Measurements from ENCODE around the gene BEX4. TPM values are rescaled to one million over a fixed set of nuclear protein-coding genes. Genes with fewer than 3 reads are reported as not detected.
"Not testable (repeated sequence)": the region's sequence is repeated elsewhere in the genome, so short reads cannot be mapped to it uniquely, and the experiment has no call there.

The BEX4 gene
- total RNA-seq, 2 experiments from 2014 or later: 23.3 to 25.6 TPM

GRCh38 chrX:103212749-103213457, 2.0 kb upstream of the BEX4 start:
- H3K27me3 Mint-ChIP-seq: peaks cover 5% of the 10 kb centered on the region
- H3K4me1 Mint-ChIP-seq: peaks cover 9% of the 10 kb centered on the region
- H3K27ac Mint-ChIP-seq: no peak overlapping the region
- H3K9me3 Mint-ChIP-seq: no peaks in the 10 kb centered on the region
- no peaks in the 10 kb centered on the region for H3K36me3 Mint-ChIP-seq
- POLR2A ChIA-PET: no interaction called here
- DNase-seq (no peak), ATAC-seq (ENCODE audit: low read depth) (no peak)
- no peak overlapping the region for H3K4me3 Mint-ChIP-seq

GRCh38 chrX:103215425-103215991, 600 bp downstream of the BEX4 start:
- Mint-ChIP-seq H3K36me3 (no peaks in the 10 kb centered on the region), H3K4me3 (peak overlapping the region; percentile 85), H3K9me3 (no peaks in the 10 kb centered on the region), H3K27ac (peak overlapping the region; percentile 81), H3K27me3 (no peaks in the 10 kb centered on the region), H3K4me1 (peaks cover 9% of the 10 kb centered on the region)
- ATAC-seq (ENCODE audit: low read depth): peak; percentile 44
- no peak for DNase-seq
- POLR2A ChIA-PET: interaction anchor here (1.6 kb wide), 1 partner anchor 40 kb away, joined by 4 read pairs; the partner anchor contains the start of gene TCEAL8

GRCh38 chrX:103220511-103221323, 5.8 kb downstream of the BEX4 start:
- Mint-ChIP-seq H3K4me1 (peaks cover 5% of the 10 kb centered on the region), H3K36me3 (no peaks in the 10 kb centered on the region), H3K4me3 (no peak overlapping the region), H3K27me3 (peaks cover 21% of the 10 kb centered on the region), H3K27ac (no peak overlapping the region), H3K9me3 (no peaks in the 10 kb centered on the region)
- ATAC-seq (ENCODE audit: low read depth): no peak
- DNase-seq: no peak
- POLR2A ChIA-PET: no interaction called here

GRCh38 chrX:103225918-103226317, 11.0 kb downstream of the BEX4 start:
- ATAC-seq (ENCODE audit: low read depth); H3K4me3 Mint-ChIP-seq; POLR2A ChIA-PET; H3K36me3 Mint-ChIP-seq; H3K9me3 Mint-ChIP-seq; H3K27ac Mint-ChIP-seq; H3K4me1 Mint-ChIP-seq; DNase-seq: not testable (repeated sequence)
- peaks cover 27% of the 10 kb centered on the region for H3K27me3 Mint-ChIP-seq

- H3K4me3 Mint-ChIP-seq: no peak overlapping the region
- H3K9me3 Mint-ChIP-seq: no peaks in the 10 kb centered on the region
- H3K4me1 Mint-ChIP-seq: no peaks in the 10 kb centered on the region
- H3K27ac Mint-ChIP-seq: no peak overlapping the region
- H3K27me3 Mint-ChIP-seq: no peaks in the 10 kb centered on the region
- POLR2A ChIA-PET: no interaction called here
- DNase-seq: no peak
- no peak for ATAC-seq (ENCODE audit: low read depth)
- no peaks in the 10 kb centered on the region for H3K36me3 Mint-ChIP-seq
Observed at GRCh38 chrX:103233263-103233662, 18.4 kb downstream of the BEX4 start.

GRCh38 chrX:103234869-103235268, 20.0 kb downstream of the BEX4 start:
- H3K4me1 Mint-ChIP-seq: no peaks in the 10 kb centered on the region
- no peak for ATAC-seq (ENCODE audit: low read depth)
- H3K27me3 Mint-ChIP-seq: no peaks in the 10 kb centered on the region
- no peak overlapping the region for H3K4me3 Mint-ChIP-seq
- DNase-seq: no peak
- no peak overlapping the region for H3K27ac Mint-ChIP-seq
- no peaks in the 10 kb centered on the region for H3K9me3 Mint-ChIP-seq
- no peaks in the 10 kb centered on the region for H3K36me3 Mint-ChIP-seq
- POLR2A ChIA-PET: no interaction called here

GRCh38 chrX:103235608-103236007, 20.7 kb downstream of the BEX4 start:
- H3K36me3 Mint-ChIP-seq; H3K9me3 Mint-ChIP-seq; POLR2A ChIA-PET; H3K27ac Mint-ChIP-seq; ATAC-seq (ENCODE audit: low read depth); H3K27me3 Mint-ChIP-seq; DNase-seq; H3K4me1 Mint-ChIP-seq; H3K4me3 Mint-ChIP-seq: not testable (repeated sequence)

- no peak overlapping the region for H3K27ac Mint-ChIP-seq
- no peak overlapping the region for H3K4me3 Mint-ChIP-seq
- DNase-seq: no peak
- no peaks in the 10 kb centered on the region for H3K36me3 Mint-ChIP-seq
- no peaks in the 10 kb centered on the region for H3K27me3 Mint-ChIP-seq
- H3K9me3 Mint-ChIP-seq: no peaks in the 10 kb centered on the region
- POLR2A ChIA-PET: no interaction called here
- no peaks in the 10 kb centered on the region for H3K4me1 Mint-ChIP-seq
- ATAC-seq (ENCODE audit: low read depth): no peak
Observed at GRCh38 chrX:103236296-103236695, 21.4 kb downstream of the BEX4 start.

- no peaks in the 10 kb centered on the region for H3K4me1 Mint-ChIP-seq
- H3K27ac Mint-ChIP-seq: no peak overlapping the region
Observed at GRCh38 chrX:103240155-103240554, 25.2 kb downstream of the BEX4 start.

GRCh38 chrX:103248553-103248952, 33.6 kb downstream of the BEX4 start:
- DNase-seq: no peak
- no peaks in the 10 kb centered on the region for H3K36me3 Mint-ChIP-seq

More at GRCh38 chrX:103240155-103240554, 25.2 kb downstream of the BEX4 start:
- Mint-ChIP-seq H3K36me3 (no peaks in the 10 kb centered on the region), H3K27me3 (no peaks in the 10 kb centered on the region), H3K4me3 (no peak overlapping the region), H3K9me3 (no peaks in the 10 kb centered on the region)
- ATAC-seq (ENCODE audit: low read depth) (no peak), DNase-seq (no peak)
- POLR2A ChIA-PET: no interaction called here

GRCh38 chrX:103249805-103250204, 34.9 kb downstream of the BEX4 start:
- Mint-ChIP-seq H3K9me3 (no peaks in the 10 kb centered on the region), H3K27ac (no peak overlapping the region), H3K4me3 (no peak overlapping the region), H3K27me3 (no peaks in the 10 kb centered on the region), H3K4me1 (peaks cover 7% of the 10 kb centered on the region), H3K36me3 (peaks cover 4% of the 10 kb centered on the region)
- POLR2A ChIA-PET: no interaction called here
- DNase-seq (no peak), ATAC-seq (ENCODE audit: low read depth) (no peak)

More at GRCh38 chrX:103248553-103248952, 33.6 kb downstream of the BEX4 start:
- Mint-ChIP-seq H3K27me3 (no peaks in the 10 kb centered on the region), H3K9me3 (no peaks in the 10 kb centered on the region), H3K4me3 (no peak overlapping the region), H3K4me1 (peaks cover 2% of the 10 kb centered on the region), H3K27ac (no peak overlapping the region)
- ATAC-seq (ENCODE audit: low read depth): no peak
- POLR2A ChIA-PET: no interaction called here

GRCh38 chrX:103250977-103251376, 36.1 kb downstream of the BEX4 start:
- POLR2A ChIA-PET: no interaction called here
- no peaks in the 10 kb centered on the region for H3K27me3 Mint-ChIP-seq
- H3K27ac Mint-ChIP-seq: no peak overlapping the region
- no peak overlapping the region for H3K4me3 Mint-ChIP-seq
- no peaks in the 10 kb centered on the region for H3K9me3 Mint-ChIP-seq
- no peak for DNase-seq
- peaks cover 6% of the 10 kb centered on the region for H3K36me3 Mint-ChIP-seq
- H3K4me1 Mint-ChIP-seq: peaks cover 14% of the 10 kb centered on the region
- no peak for ATAC-seq (ENCODE audit: low read depth)

- ATAC-seq (ENCODE audit: low read depth): no peak
- Mint-ChIP-seq H3K27ac (peak overlapping the region; percentile 96), H3K36me3 (peaks cover 6% of the 10 kb centered on the region), H3K4me1 (peaks cover 14% of the 10 kb centered on the region), H3K9me3 (no peaks in the 10 kb centered on the region), H3K27me3 (no peaks in the 10 kb centered on the region), H3K4me3 (peak overlapping the region; percentile 97)
- no peak for DNase-seq
- POLR2A ChIA-PET: no interaction called here
Observed at GRCh38 chrX:103253608-103254007, 38.7 kb downstream of the BEX4 start.

Measured in activated naive CD8-positive, alpha-beta T cell treated with anti-CD3 and anti-CD28 coated beads, Interleukin-2, amount 10 ng/mL, durations not matched to agents 7 days and 5 days (primary cell).